Glutamatergic neuron (in vitro differentiated cells): ENCODE results near the gene ENTR1. TPM values are rescaled to one million over a fixed set of nuclear protein-coding genes. Genes with fewer than 3 reads are reported as not detected.

ENCODE experiments used
- DNase-seq: peaks from one replicate; pipeline ENCODE4 v3.0.0; 2022
- H3K27ac Mint-ChIP-seq: one replicate; pipeline ENCODE4 v1.8.0; 2020; ENCODE audit warnings: mild to moderate bottlenecking, mixed read lengths, inconsistent platforms; ENCODE audit not compliant: unreplicated experiment
- H3K27me3 Mint-ChIP-seq: one replicate; pipeline ENCODE4 v1.8.0; 2020; ENCODE audit warnings: mild to moderate bottlenecking, moderate library complexity, mixed read lengths, inconsistent platforms; ENCODE audit not compliant: unreplicated experiment
- H3K36me3 Mint-ChIP-seq: one replicate; pipeline ENCODE4 v1.8.0; 2020; ENCODE audit warnings: mild to moderate bottlenecking, mixed read lengths, inconsistent platforms; ENCODE audit not compliant: unreplicated experiment
- H3K4me1 Mint-ChIP-seq: one replicate; pipeline ENCODE4 v1.8.0; 2020; ENCODE audit warnings: mild to moderate bottlenecking, low read depth, mixed read lengths, inconsistent platforms; ENCODE audit not compliant: unreplicated experiment
- H3K4me3 Mint-ChIP-seq: one replicate; pipeline ENCODE4 v1.8.0; 2020; ENCODE audit warnings: mild to moderate bottlenecking, mixed read lengths, inconsistent platforms; ENCODE audit not compliant: unreplicated experiment
- H3K9me3 Mint-ChIP-seq: one replicate; pipeline ENCODE4 v1.8.0; 2020; ENCODE audit warnings: mild to moderate bottlenecking, moderate library complexity, mixed read lengths, inconsistent platforms; ENCODE audit not compliant: unreplicated experiment
- total RNA-seq: library from RNA; stranded (reverse); fragmentation: NEBNext Ultra II Directional; extraction: Animal tissue kit (Norgen Biotek cat#: 25700); gene quantifications from one replicate; pipeline ENCODE4 v1.2.1, GENCODE V29; 2021; ENCODE audit not compliant: unreplicated experiment
- TF ChIP-seq, protein P1 (sequence below): fragments of 200-600 bp; sonication (generic); IDR thresholded peaks from one replicate; pipeline ENCODE4 v1.5.0; 2021; ENCODE audit not compliant: partially characterized antibody, unreplicated experiment

The ENTR1 gene
- total RNA-seq, 1 donor from 2014 or later: 61.2 TPM

DNA sequence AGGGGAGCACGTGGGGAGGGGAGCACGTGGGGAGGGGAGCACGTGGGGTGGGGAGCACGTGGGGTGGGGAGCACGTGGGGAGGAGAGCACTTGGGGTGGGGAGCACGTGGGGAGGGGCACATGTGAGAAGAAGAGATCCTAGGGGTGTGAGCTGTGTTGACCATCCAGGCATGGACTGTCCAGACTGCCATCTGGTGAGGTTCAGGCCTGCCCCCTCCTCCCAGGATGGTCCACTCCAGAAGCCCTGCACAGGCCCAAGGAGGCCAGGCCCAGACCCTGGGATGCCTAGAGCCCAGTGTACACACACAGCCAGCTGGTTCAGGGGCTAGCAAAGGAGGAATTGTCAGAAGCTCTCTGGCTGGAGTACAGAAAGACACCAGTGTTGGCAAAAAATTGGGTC is 12.8 kb downstream of the ENTR1 start:
- TF ChIP-seq, protein P1, sequence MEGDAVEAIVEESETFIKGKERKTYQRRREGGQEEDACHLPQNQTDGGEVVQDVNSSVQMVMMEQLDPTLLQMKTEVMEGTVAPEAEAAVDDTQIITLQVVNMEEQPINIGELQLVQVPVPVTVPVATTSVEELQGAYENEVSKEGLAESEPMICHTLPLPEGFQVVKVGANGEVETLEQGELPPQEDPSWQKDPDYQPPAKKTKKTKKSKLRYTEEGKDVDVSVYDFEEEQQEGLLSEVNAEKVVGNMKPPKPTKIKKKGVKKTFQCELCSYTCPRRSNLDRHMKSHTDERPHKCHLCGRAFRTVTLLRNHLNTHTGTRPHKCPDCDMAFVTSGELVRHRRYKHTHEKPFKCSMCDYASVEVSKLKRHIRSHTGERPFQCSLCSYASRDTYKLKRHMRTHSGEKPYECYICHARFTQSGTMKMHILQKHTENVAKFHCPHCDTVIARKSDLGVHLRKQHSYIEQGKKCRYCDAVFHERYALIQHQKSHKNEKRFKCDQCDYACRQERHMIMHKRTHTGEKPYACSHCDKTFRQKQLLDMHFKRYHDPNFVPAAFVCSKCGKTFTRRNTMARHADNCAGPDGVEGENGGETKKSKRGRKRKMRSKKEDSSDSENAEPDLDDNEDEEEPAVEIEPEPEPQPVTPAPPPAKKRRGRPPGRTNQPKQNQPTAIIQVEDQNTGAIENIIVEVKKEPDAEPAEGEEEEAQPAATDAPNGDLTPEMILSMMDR: no peak
- H3K27me3 Mint-ChIP-seq: peaks cover 10% of the 10 kb centered on the region
- H3K9me3 Mint-ChIP-seq: peaks cover 5% of the 10 kb centered on the region
- no peak overlapping the region for H3K4me3 Mint-ChIP-seq
- H3K4me1 Mint-ChIP-seq: peaks cover 3% of the 10 kb centered on the region
- H3K27ac Mint-ChIP-seq: no peak overlapping the region
- H3K36me3 Mint-ChIP-seq: no peaks in the 10 kb centered on the region
- no peak for DNase-seq

DNA sequence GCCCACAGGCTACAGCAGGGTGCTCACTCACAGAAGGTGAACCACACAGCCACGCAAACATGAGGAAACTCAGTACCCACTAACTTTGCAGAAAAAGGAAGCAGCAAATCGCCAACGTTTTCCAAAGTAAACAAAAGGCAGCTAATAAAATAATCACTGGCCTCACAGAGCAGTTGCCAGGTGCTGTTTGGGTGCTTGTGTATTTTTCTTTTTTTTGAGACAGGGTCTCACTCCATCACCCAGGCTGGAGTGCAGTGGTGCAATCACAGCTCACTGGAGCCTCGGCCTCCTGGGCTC is 14.2 kb downstream of the ENTR1 start:
- Mint-ChIP-seq H3K9me3 (peaks cover 5% of the 10 kb centered on the region), H3K36me3 (no peaks in the 10 kb centered on the region), H3K4me3 (no peak overlapping the region), H3K27ac (no peak overlapping the region), H3K4me1 (peaks cover 3% of the 10 kb centered on the region), H3K27me3 (peaks cover 8% of the 10 kb centered on the region)
- no peak for DNase-seq
- TF ChIP-seq, protein P1: no peak

DNA sequence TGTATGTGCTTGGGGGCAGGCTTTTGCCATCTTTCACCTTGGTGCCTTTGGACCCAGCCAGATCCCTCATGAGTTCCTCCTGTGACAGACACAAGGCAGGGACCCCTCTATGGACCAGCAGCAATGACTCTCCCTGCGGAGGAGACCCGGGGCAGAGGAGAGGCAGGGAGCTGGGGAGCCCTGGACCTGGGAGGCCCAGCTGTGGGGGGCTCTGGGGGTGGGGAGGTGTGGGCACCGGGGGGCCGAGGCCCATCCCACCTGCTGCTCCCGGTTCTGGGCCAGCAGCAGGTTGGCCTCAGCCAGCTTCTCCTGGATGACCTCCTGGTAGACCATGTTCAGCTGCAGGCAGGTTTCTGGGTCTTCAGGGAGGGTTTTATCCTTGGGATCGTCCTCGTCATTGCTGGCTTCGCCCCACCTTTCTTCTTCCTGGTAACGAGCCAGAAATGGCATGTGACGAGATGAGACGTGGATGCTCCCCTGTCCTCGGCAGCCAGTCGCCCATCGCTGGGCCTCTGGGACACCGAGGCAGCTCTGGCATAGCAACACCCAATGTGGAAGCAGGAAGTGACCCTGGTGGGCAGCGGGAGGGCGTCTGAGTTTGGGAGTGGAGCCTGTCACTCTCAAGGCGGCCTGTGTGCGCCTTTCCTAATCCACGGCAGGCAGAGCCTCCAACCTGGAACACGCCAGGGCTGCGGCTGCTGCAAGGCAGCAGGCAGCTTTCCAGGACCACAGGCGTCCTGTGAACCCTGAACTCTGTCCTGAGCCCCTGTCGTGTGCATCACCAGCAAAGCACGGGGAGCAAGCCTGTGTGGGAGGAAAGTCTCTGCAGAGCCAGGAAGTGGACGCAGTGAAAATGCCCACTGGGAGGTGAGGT is 14.8 kb downstream of the ENTR1 start:
- H3K4me3 Mint-ChIP-seq: no peak overlapping the region
- no peak for DNase-seq
- no peaks in the 10 kb centered on the region for H3K36me3 Mint-ChIP-seq
- peaks cover 3% of the 10 kb centered on the region for H3K4me1 Mint-ChIP-seq
- H3K9me3 Mint-ChIP-seq: peaks cover 5% of the 10 kb centered on the region
- TF ChIP-seq, protein P1: no peak
- no peak overlapping the region for H3K27ac Mint-ChIP-seq
- H3K27me3 Mint-ChIP-seq: peaks cover 8% of the 10 kb centered on the region

DNA sequence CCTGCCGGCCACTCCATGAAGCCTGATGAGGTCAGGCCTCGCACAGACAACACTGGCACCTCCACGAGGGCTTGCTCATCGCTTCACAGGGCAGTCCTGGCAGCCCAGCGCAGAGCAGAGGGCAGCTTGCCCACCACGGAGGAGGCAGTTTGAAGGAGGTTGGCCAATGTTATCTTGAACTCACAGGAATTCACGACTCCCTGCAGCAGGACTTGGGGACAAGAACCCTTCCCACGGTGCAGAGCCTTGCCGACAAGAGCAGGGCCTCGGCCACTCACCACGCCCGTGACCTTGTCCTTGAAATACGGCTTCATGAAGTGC is 15.4 kb downstream of the ENTR1 start:
- Mint-ChIP-seq H3K27me3 (peaks cover 8% of the 10 kb centered on the region), H3K9me3 (peaks cover 5% of the 10 kb centered on the region), H3K36me3 (no peaks in the 10 kb centered on the region), H3K4me1 (peaks cover 3% of the 10 kb centered on the region), H3K27ac (no peak overlapping the region), H3K4me3 (no peak overlapping the region)
- TF ChIP-seq, protein P1: no peak
- no peak for DNase-seq

DNA sequence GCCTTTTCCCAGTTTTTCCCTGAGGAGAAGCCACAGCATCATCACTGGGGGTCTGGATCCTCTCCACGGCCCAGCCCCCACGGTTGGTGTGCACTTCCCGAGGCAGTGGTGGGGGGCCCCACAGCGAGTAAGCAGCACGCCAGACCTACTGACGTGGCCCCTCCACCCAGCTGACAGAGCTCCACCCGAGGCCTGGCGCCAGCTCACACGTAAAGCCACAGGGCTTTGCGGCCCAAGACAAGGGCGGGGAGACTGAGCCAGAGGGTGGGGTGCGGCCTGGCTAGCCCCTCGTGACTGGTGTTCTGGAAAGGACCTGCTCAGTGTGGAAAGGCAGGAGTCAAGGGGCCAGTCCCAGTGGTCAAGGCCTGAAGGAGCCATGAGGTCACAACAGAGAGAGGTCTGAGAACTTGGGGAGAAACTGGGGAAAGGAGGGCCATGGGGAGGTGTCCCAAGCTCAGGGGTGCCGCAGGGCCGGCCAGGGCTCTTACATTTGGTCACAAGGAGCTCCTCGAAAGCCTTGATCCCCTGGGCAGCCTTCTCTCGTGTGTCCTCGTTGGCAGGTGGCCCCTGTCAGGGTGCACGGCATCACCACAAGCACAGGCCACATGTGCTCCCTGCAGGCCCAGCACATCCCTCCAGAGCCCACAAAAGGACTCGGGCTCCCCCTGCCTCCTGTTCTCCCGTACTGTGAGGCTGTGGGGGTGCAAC is 15.9 kb downstream of the ENTR1 start:
- Mint-ChIP-seq H3K27me3 (peaks cover 8% of the 10 kb centered on the region), H3K36me3 (no peaks in the 10 kb centered on the region), H3K9me3 (peaks cover 5% of the 10 kb centered on the region), H3K4me1 (peaks cover 3% of the 10 kb centered on the region), H3K4me3 (no peak overlapping the region), H3K27ac (no peak overlapping the region)
- TF ChIP-seq, protein P1: no peak
- no peak for DNase-seq
